K562 (cell line): ENCODE data around the gene GRAMD1B. TPM values are rescaled to one million over a fixed set of nuclear protein-coding genes. Genes with fewer than 3 reads are reported as not detected.

ENCODE experiments used
- ATAC-seq: fragments of 200-7000 bp; cut with Tn5 transposase; 3 replicates; pipeline ENCODE4 v1.9.1; 2020; ENCODE audit warnings: moderate library complexity
- BruUV-seq: library from RNA; stranded (reverse); fragments of 400-500 nt; replicated peaks from 2 replicates; lab custom pipeline; 2021; lab: Mats Ljungman, UMichigan
- CTCF ChIA-PET: fragments of 300-600 bp; formaldehyde crosslinking; extraction: SDS; loops from one replicate; lab custom pipeline; 2021; ENCODE audit warnings: low intra/inter-chr PET ratio; lab: Yijun Ruan, JAX
- POLR2A ChIA-PET: fragments of 300-600, 350-650 bp; sonication (Branson Sonifier 250); formaldehyde crosslinking; extraction: SDS; loops from one replicate; lab custom pipeline; 2021; ENCODE audit warnings: antibody characterized with exemption, inconsistent platforms; lab: Yijun Ruan, JAX
- DNase-seq, 4 experiments: peaks; one replicate each; pipeline versions ENCODE4 v3.0.0 to v3.0.0-alpha.2; 2011 to 2018; ENCODE audit warnings: low spot score in 3 of 4, mixed read lengths in 3 of 4; ENCODE audit errors: extremely low read depth in 1 of 4
- FAIRE-seq: peaks from 2 replicates; lab custom pipeline; 2011; peaks lifted over from hg19 to GRCh38; lab: Jason Lieb, UNC
- H2AFZ ChIP-seq: 2 replicates; pipeline ENCODE4 v1.6.0; 2011; ENCODE audit warnings: low read depth, low read length, control low read depth, inconsistent platforms
- H3K27ac ChIP-seq: fragments of 200-600 bp; 3 replicates; pipeline ENCODE4 v1.8.0; 2011; ENCODE audit warnings: low read depth, mild to moderate bottlenecking, control low read depth, inconsistent platforms, low read length, moderate library complexity, mixed read lengths; ENCODE audit errors: extremely low read depth
- H3K27me3 ChIP-seq, 2 experiments: fragments of 300-600 bp in 1 of 2; 2 replicates in 1 of 2; 3 replicates in 1 of 2; pipeline versions ENCODE4 v1.6.0 to v1.8.0; 2011; ENCODE audit warnings: inconsistent platforms in 2 of 2, low read length in 2 of 2, mild to moderate bottlenecking in 1 of 2, mixed read lengths in 1 of 2, moderate library complexity in 1 of 2; ENCODE audit not compliant: control insufficient read depth in 2 of 2, insufficient read depth in 2 of 2
- H3K36me3 ChIP-seq: fragments of 300-600 bp; 3 replicates; pipeline ENCODE4 v1.8.0; 2011; ENCODE audit warnings: mild to moderate bottlenecking, low read length, inconsistent platforms; ENCODE audit not compliant: control insufficient read depth, insufficient read depth
- H3K4me1 ChIP-seq, 2 experiments: fragments of 200-600 bp in 1 of 2; replicated peaks in 1 of 2; 2 replicates in 1 of 2; 3 replicates in 1 of 2; pipeline versions ENCODE4 v1.5.1 to v1.8.0; 2011; ENCODE audit warnings: inconsistent platforms in 2 of 2, low read length in 2 of 2, mild to moderate bottlenecking in 1 of 2, mixed read lengths in 1 of 2, moderate library complexity in 1 of 2; ENCODE audit not compliant: control insufficient read depth in 2 of 2, insufficient read depth in 2 of 2
- H3K4me2 ChIP-seq: 2 replicates; pipeline ENCODE4 v1.6.1; 2011; ENCODE audit warnings: low read length, control low read depth, inconsistent platforms, mixed read lengths; ENCODE audit not compliant: insufficient read depth
- H3K4me3 ChIP-seq: fragments of 200-600 bp; sonication (generic), shearing (Covaris generic); 2 replicates; pipeline ENCODE4 v1.5.1; 2016; ENCODE audit warnings: control low read depth, inconsistent platforms
- H3K79me2 ChIP-seq: fragments of 200-600 bp; 3 replicates; pipeline ENCODE4 v1.8.0; 2011; ENCODE audit warnings: low read length, inconsistent platforms; ENCODE audit not compliant: control insufficient read depth, insufficient read depth
- H3K9ac ChIP-seq, 2 experiments: 2 replicates each; pipeline versions ENCODE4 v1.6.0 to v1.6.1; 2011; ENCODE audit warnings: low read depth in 2 of 2, low read length in 2 of 2, control low read depth in 1 of 2, inconsistent platforms in 1 of 2, mild to moderate bottlenecking in 1 of 2, mixed read lengths in 1 of 2; ENCODE audit not compliant: insufficient read depth in 1 of 2
- H3K9me1 ChIP-seq: one replicate; pipeline ENCODE4 v1.6.0; 2011; ENCODE audit warnings: inconsistent platforms, mild to moderate bottlenecking, low read length, moderate library complexity; ENCODE audit not compliant: control insufficient read depth, insufficient read depth
- H3K9me3 ChIP-seq: replicated peaks from 2 replicates; pipeline ENCODE4 v1.5.1; 2011; ENCODE audit warnings: low read depth, low read length, inconsistent platforms; ENCODE audit not compliant: control insufficient read depth, insufficient read depth
- H4K20me1 ChIP-seq: replicated peaks from 2 replicates; pipeline ENCODE4 v1.6.1; 2011; ENCODE audit warnings: low read length, inconsistent platforms, mixed read lengths; ENCODE audit not compliant: control insufficient read depth, insufficient read depth
- EGR1 ChIP-seq: fragments of 450-650 bp; conservative IDR thresholded peaks from 2 replicates; pipeline ENCODE4 v1.6.1; 2017; ENCODE audit warnings: mild to moderate bottlenecking
- RAD21 ChIP-seq, 2 experiments: fragments of 250-450 bp in 1 of 2; fragments of 450-650 bp in 1 of 2; sonication (Bioruptor Pico) in 1 of 2; formaldehyde crosslinking in 1 of 2; IDR thresholded peaks in 1 of 2; conservative IDR thresholded peaks in 1 of 2; 2 replicates each; pipeline versions ENCODE4 v1.4.0 to v1.8.0; 2020 to 2022; ENCODE audit warnings: mild to moderate bottlenecking in 2 of 2, moderate library complexity in 1 of 2
- SRSF9 ChIP-seq: fragments of 200-400 bp; formaldehyde crosslinking; IDR thresholded peaks from 2 replicates; pipeline ENCODE4 v1.6.1; 2017; ENCODE audit warnings: low read depth, low read length, borderline replicate concordance
- TEAD1 ChIP-seq, 2 experiments: fragments of 450-650 bp in 1 of 2; sonication (generic) in 1 of 2; formaldehyde crosslinking; IDR thresholded peaks; 2 replicates each; pipeline versions ENCODE4 v1.4.0 to v1.8.0; 2020 to 2022; ENCODE audit warnings: mild to moderate bottlenecking in 2 of 2, missing genetic modification reagents in 1 of 2
- ZC3H4 ChIP-seq: sonication (generic); formaldehyde crosslinking; IDR thresholded peaks from 2 replicates; pipeline ENCODE4 v1.9.0; 2021; ENCODE audit warnings: missing genetic modification reagents, borderline replicate concordance
- WGBS: fragments of 100-300 bp; shearing (Covaris generic); methylation state at CpG from one replicate; pipeline ENCODE4 v1.1.6; 2016; ENCODE audit warnings: low coverage, mixed read lengths; ENCODE audit not compliant: insufficient coverage; ENCODE audit errors: missing lambda C conversion rate; 5-methylcytosine and 5-hydroxymethylcytosine counted together
- in situ Hi-C: fragments of 300-500 bp; cut with MboI; formaldehyde crosslinking; loops from 4 replicates; pipeline ENCODE4 v1.15.0; 2018; ENCODE audit warnings: inconsistent platforms, mixed read lengths
- intact Hi-C: fragments of 100-400 bp; cut with micrococcal nuclease; formaldehyde crosslinking; loops from 2 replicates; pipeline ENCODE4 v1.14.2; 2022
- polyA plus RNA-seq, 8 experiments: library from polyadenylated mRNA; depleted of rRNA in 4 of 8; stranded (reverse) in 5 of 8; unstranded in 3 of 8; fragments of >200 nt; fragmentation: Nextera tagmentation in 2 of 8; fragmentation: Illumina TruSeq in 1 of 8; extraction: Ambion mirVana in 2 of 8; extraction: Trizol in 1 of 8; gene quantifications; 2 replicates each; pipeline versions ENCODE4 v1.2.1 to v1.2.3, GENCODE V29; 2011 to 2014; ENCODE audit warnings: inconsistent platforms in 1 of 8, missing spikeins in 1 of 8
- total RNA-seq, 7 experiments: library from RNA; depleted of rRNA in 6 of 7; stranded (reverse); fragments of >200 nt in 6 of 7; fragmentation: Illumina TruSeq in 2 of 7; extraction: Trizol in 2 of 7; gene quantifications; 2 replicates each; pipeline versions ENCODE4 v1.2.1 to v1.2.3, GENCODE V29; 2011 to 2021; ENCODE audit warnings: low replicate concordance in 1 of 7
- TF ChIP-seq, protein P1 (sequence below): fragments of 450-650 bp; conservative IDR thresholded peaks from 2 replicates; pipeline ENCODE4 v1.6.1; 2016; ENCODE audit warnings: missing genetic modification characterization, low read depth, mild to moderate bottlenecking, missing compliant biosample characterization, moderate library complexity

Gene GRAMD1B
- total and polyA plus RNA-seq, 9 of the 15 experiments (the other 6 are each of a cell fraction or from before 2014, with no cell fraction given): 0.31 TPM; not detected in 8

DNA sequence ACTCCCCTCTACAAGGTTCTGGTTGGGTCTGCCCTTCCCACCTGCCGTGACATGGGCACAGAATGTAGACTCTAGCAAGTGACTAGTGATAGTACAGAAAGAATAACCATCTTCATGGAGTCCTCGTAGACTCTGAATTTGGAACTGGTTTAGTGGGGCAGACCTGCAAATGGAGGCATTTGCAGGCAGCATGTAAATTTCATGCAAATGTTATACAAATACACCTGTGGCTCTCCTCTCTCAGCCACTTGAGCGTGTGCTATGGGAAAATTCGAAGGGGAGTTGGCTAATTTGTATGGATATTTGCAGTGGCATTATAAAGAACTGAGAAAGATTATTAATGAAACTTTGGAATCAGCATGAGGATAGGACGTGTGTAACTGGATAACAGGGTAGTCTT is 139.3 kb downstream of the GRAMD1B start:
- H3K4me2 ChIP-seq: no peak overlapping the region
- no peak for DNase-seq
- FAIRE-seq: no peak
- H3K9me1 ChIP-seq: no peaks in the 10 kb centered on the region
- ATAC-seq: no peak
- ChIA-PET CTCF (interaction anchor here (0.7 kb wide), 1 partner anchor 1945 kb away, joined by 3 read pairs; no protein-coding TSS in a partner anchor), POLR2A (no interaction called here)
- intact Hi-C loops (no loop called here), in situ Hi-C loops (no loop called here)
- no peak overlapping the region for H3K27ac ChIP-seq
- WGBS: 0% methylated on average over 5 of the region's 5 CpGs
- H3K4me3 ChIP-seq: no peak overlapping the region
- no peaks in the 10 kb centered on the region for H4K20me1 ChIP-seq
- no TSS peak for BruUV-seq
- H3K9ac ChIP-seq: no peak overlapping the region
- no peaks in the 10 kb centered on the region for H3K79me2 ChIP-seq
- no peak for TF ChIP-seq TEAD1 (CRISPR knock-in tag; IDR thresholded peaks at IDR 0.05)
- no peak for TF ChIP-seq ZC3H4 (CRISPR knock-in tag)
- no peak for TF ChIP-seq EGR1
- TF ChIP-seq, protein P1, sequence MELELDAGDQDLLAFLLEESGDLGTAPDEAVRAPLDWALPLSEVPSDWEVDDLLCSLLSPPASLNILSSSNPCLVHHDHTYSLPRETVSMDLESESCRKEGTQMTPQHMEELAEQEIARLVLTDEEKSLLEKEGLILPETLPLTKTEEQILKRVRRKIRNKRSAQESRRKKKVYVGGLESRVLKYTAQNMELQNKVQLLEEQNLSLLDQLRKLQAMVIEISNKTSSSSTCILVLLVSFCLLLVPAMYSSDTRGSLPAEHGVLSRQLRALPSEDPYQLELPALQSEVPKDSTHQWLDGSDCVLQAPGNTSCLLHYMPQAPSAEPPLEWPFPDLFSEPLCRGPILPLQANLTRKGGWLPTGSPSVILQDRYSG (tag): no peak
- TF ChIP-seq SRSF9: no peak
- no peak for TF ChIP-seq RAD21 (CRISPR knock-in tag; conservative IDR thresholded peaks at IDR 0.05 in 1 of 2, IDR thresholded peaks at IDR 0.05 in 1 of 2)
- TF ChIP-seq, all 486 proteins: peak for 0
- peaks cover 0 to 27% of the 10 kb centered on the region in 2 experiments; a peak in 3 of 5 replicates for H3K27me3 ChIP-seq
- H2AFZ ChIP-seq: no peak overlapping the region
- H3K9me3 ChIP-seq: no peaks in the 10 kb centered on the region
- H3K36me3 ChIP-seq: no peaks in the 10 kb centered on the region
- no peaks in the 10 kb centered on the region for H3K4me1 ChIP-seq
